Neural cell (in vitro differentiated cells): ENCODE data around the gene PLSCR4.

Experiments
- EP300 ChIP-seq: fragments of 450-650 bp; conservative IDR thresholded peaks from 2 replicates; pipeline ENCODE4 v1.6.1; 2014; ENCODE audit warnings: antibody characterized with exemption, mild to moderate bottlenecking, moderate library complexity; ENCODE audit not compliant: poor library complexity, severe bottlenecking
- EZH2 ChIP-seq: fragments of 200-600, 300-800 bp; shearing (Covaris generic), sonication (generic); IDR thresholded peaks from 2 replicates; pipeline ENCODE4 v1.6.1; 2014; ENCODE audit warnings: antibody characterized with exemption, low read length, borderline replicate concordance, mild to moderate bottlenecking; ENCODE audit not compliant: insufficient read depth, poor library complexity, severe bottlenecking
- MXI1 ChIP-seq: fragments of 450-650 bp; conservative IDR thresholded peaks from 2 replicates; pipeline ENCODE4 v1.6.1; 2014; ENCODE audit warnings: antibody characterized with exemption, mild to moderate bottlenecking; ENCODE audit not compliant: poor library complexity, severe bottlenecking
- POLR2AphosphoS5 ChIP-seq: IDR thresholded peaks from 2 replicates; pipeline ENCODE4 v1.6.1; 2012
- RAD21 ChIP-seq: fragments of 450-650 bp; conservative IDR thresholded peaks from 2 replicates; pipeline ENCODE4 v1.6.1; 2014; ENCODE audit warnings: antibody characterized with exemption, mild to moderate bottlenecking, moderate library complexity
- SMC3 ChIP-seq: fragments of 450-650 bp; conservative IDR thresholded peaks from 2 replicates; pipeline ENCODE4 v1.6.1; 2014; ENCODE audit warnings: antibody characterized with exemption, mild to moderate bottlenecking, moderate library complexity; ENCODE audit not compliant: poor library complexity
- TAF1 ChIP-seq: IDR thresholded peaks from 2 replicates; pipeline ENCODE4 v1.6.1; 2012; ENCODE audit warnings: low read depth
- TF ChIP-seq, protein P1 (sequence below): fragments of 450-650 bp; IDR thresholded peaks from 2 replicates; pipeline ENCODE4 v1.5.1; 2014; ENCODE audit warnings: antibody characterized with exemption, mild to moderate bottlenecking, moderate library complexity; ENCODE audit not compliant: poor library complexity, severe bottlenecking

DNA sequence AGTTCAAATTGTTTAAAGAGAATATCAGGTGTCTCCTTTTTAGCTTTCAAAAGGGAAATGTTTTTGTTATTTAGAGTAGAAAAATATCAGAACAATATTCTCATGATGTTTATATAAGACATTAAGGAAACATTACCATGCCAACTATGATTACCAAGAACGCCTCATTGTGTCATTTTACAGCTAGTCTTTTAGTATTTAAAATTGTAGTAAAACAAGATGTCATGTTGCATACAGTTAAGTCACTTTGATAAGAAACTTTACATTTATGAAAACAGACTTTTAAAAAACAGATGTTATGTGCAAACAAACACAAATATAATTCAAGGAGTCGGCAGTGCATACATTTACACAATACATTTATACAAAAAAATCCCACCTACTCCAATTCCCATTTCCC is 4.4 kb downstream of the PLSCR4 start:
- TF ChIP-seq, protein P1, sequence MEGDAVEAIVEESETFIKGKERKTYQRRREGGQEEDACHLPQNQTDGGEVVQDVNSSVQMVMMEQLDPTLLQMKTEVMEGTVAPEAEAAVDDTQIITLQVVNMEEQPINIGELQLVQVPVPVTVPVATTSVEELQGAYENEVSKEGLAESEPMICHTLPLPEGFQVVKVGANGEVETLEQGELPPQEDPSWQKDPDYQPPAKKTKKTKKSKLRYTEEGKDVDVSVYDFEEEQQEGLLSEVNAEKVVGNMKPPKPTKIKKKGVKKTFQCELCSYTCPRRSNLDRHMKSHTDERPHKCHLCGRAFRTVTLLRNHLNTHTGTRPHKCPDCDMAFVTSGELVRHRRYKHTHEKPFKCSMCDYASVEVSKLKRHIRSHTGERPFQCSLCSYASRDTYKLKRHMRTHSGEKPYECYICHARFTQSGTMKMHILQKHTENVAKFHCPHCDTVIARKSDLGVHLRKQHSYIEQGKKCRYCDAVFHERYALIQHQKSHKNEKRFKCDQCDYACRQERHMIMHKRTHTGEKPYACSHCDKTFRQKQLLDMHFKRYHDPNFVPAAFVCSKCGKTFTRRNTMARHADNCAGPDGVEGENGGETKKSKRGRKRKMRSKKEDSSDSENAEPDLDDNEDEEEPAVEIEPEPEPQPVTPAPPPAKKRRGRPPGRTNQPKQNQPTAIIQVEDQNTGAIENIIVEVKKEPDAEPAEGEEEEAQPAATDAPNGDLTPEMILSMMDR: no peak
- no peak for TF ChIP-seq POLR2AphosphoS5
- TF ChIP-seq TAF1: no peak
- TF ChIP-seq EP300: no peak
- TF ChIP-seq EZH2: no peak
- no peak for TF ChIP-seq SMC3
- no peak for TF ChIP-seq MXI1
- no peak for TF ChIP-seq RAD21
